Measurements from ENCODE around the gene STIM1.

GRCh38 chr11:3808861-3809623 lies 46.4 kb upstream of the STIM1 start:
- peak; percentile 49 for TF ChIP-seq CTCF (IDR thresholded peaks at IDR 0.05; ENCODE audit: borderline replicate concordance, extremely low read depth, low read length, poor library complexity, severe bottlenecking)
- no peak for TF ChIP-seq EZH2 (IDR thresholded peaks at IDR 0.05; ENCODE audit: borderline replicate concordance, low read depth, low read length, severe bottlenecking)

Data from DND-41 (cell line).